GM19455 (cell line): ENCODE results near the gene MGAT5.
"Not testable (repeated sequence)": the region's sequence is repeated elsewhere in the genome, so short reads cannot be mapped to it uniquely, and the experiment has no call there.

Experiments used
- ATAC-seq: cut with Tn5 transposase; IDR thresholded peaks from one replicate; pipeline ENCODE4 v1.9.1; 2021; ENCODE audit not compliant: unreplicated experiment

Gene MGAT5

GRCh38 chr2:134276381-134277172 lies 22.7 kb downstream of the MGAT5 start:
- ATAC-seq: no peak

DNA sequence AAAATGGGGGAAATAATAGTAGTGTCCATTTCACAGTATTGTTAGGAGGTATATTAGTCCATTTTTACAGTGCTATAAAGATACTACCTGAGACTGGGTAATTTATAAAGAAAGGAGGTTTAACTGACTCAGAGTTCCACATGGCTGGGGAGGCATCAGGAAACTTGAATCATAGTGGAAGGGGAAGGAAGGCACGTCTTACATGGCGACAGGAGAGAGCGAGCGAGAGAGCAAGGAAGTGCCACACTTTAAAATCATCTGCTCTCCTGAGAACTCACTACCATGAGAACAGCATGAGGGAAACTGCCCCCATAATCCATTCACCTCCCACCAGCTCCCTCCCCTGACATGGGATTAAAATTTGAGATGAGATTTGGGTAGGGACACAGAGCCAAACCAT lies 23.4 kb downstream of the MGAT5 start:
- no peak for ATAC-seq

- no peak for ATAC-seq
Measured at GRCh38 chr2:134278553-134278952, 24.7 kb downstream of the MGAT5 start.

DNA sequence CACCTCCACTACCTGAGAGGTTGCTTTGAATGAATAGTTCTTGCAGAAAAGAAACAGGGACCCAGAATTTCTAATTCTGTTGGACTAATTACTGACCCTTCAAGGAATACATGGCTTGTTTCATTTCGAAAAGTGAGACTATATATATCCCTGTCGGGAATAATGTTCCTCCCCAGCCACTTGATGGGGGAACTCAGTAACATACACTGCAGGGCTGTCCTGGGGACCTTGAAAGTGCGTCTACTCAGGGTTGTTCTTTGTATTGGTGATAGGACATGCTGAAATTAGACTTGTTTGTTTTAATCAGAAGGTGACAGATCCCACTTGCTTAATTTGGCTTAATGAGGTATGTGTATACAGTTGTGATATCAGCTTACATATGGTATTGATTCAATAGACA lies 25.5 kb downstream of the MGAT5 start:
- ATAC-seq: no peak

- no peak for ATAC-seq
Measured at GRCh38 chr2:134280231-134280630, 26.4 kb downstream of the MGAT5 start.

- ATAC-seq: no peak
Measured at GRCh38 chr2:134280726-134281125, 26.9 kb downstream of the MGAT5 start.

DNA sequence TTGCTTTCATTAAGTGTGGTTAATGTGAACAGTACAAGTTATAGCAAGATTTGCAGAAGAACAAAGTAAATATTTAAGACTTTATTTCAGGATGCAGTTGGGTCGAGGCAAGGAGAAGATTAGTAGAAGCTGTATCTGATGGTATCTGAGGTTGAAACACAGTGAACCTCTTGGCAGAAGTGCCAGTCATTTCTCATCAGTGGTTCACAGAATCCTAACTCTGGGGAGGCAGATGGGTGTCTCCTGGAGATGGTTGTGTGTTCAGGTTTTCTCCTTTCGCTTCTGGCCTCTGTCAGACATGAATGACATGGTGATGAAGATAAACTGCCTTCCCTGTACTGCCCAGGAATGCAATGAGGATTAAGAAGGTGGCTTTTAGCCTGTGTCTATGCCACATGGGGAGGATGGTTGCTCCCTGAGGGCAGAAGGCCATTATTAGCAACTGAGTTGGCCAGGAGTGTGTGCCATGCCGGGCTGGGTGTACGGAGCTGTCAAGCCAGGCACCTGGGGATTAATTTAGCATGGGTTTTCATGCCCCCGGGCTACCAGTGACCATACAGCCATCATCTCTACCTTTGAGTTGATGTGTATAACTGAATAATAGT lies 28.0 kb downstream of the MGAT5 start:
- ATAC-seq: no peak

- peak; percentile 83 for ATAC-seq
Measured at GRCh38 chr2:134282629-134283400, 28.9 kb downstream of the MGAT5 start.

DNA sequence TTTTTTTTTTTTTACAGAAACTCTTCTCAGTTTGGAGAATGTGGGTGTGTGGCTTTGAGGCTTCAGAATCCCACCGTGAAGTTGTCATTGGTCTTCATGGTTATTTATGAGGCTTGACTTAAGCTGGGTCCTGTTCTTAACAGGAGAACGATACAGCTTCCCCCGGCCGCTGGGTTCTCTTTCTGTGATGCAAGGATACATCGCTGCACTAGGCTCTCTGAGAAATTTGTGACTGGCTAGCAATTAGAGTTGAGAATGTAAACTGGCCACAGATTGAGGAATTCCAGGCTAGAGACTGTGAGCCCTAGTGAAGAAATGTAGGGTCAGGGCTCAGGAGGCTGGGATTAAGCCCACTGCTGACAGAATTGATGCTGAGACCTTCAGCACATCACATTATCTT lies 29.8 kb downstream of the MGAT5 start:
- no peak for ATAC-seq

GRCh38 chr2:134284119-134284670 lies 30.3 kb downstream of the MGAT5 start:
- no peak for ATAC-seq

GRCh38 chr2:134287323-134287722 lies 33.5 kb downstream of the MGAT5 start:
- ATAC-seq: peak; percentile 52

DNA sequence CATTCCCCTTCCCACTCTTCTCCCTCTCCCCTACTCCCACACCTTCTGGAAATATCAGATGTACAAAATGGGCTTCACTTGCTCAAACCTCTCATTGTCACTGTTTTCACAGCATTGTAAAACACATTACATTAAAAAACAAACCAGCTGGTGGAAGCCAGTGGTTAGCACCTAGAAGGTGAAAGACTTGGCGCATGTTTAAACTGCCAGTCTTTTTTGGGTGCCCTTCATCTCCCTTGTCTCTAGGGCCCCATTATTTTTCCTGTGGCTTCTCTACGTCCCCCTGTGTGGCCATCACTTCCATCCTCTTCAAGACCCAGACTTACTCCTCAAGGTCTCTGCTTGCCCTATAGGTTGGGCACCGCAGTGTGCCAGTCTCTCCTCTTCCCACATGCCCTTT lies 34.9 kb downstream of the MGAT5 start:
- ATAC-seq: no peak

GRCh38 chr2:134289225-134289624 lies 35.4 kb downstream of the MGAT5 start:
- ATAC-seq: no peak

DNA sequence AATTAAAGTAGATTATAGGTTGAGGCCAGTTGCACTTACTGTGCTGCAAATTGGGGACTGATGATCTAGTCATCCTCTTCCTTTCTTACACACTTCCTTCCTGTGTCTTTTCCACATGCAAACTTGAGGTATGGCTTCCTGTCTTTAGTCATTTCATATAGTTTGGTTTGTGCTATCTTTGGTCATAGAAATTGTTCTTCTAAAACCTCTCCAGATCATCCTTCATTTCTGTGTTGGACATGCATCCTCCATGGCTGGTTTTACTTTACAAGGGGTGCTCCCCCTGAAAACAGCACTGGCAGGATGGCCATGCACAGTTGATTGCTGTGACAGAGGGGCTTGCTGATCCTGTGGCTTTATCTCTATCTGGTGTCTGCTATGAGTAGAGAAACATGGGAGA lies 36.5 kb downstream of the MGAT5 start:
- peak; percentile 55 for ATAC-seq

GRCh38 chr2:134292514-134292913 lies 38.6 kb downstream of the MGAT5 start:
- no peak for ATAC-seq

DNA sequence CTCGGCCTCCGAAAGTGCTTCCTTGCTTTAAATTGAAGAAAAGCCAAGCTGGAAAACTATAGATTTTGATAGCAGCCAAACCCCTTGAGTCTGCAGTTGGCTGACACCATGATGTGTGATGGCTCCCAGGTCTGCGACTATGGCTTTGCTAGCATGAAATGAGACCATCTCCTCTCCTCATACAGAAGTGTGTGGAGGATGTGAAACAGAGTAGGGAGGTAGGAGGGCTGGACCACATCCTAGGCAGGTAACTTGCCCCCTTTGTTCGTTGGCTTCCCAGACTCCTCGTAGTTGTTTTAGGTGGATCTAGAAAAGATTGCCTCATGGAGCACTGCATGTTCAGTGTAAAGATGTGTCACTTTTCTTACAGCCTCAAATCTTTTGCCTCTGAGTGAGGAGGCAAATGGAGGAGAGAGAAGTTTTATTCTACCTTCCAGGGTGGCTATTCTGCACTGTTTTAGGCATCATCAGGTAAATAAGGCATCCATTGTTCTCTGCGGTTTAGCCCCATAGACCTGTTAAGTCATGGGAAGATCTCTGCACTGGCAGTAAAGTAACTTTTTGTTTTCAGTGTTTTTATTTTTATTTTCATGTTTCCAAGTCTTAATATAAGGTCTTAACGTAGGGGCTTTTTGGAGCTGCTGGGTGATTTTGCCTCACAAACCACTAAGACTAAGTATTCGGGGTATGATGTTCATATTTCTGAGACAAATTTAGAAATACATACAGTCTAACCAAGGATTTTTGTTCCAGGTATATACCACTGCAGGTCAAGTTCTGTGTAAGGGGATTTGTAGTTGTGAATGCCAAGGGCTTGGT lies 40.1 kb downstream of the MGAT5 start:
- ATAC-seq: no peak

GRCh38 chr2:134294598-134294997 lies 40.7 kb downstream of the MGAT5 start:
- ATAC-seq: not testable (repeated sequence)

DNA sequence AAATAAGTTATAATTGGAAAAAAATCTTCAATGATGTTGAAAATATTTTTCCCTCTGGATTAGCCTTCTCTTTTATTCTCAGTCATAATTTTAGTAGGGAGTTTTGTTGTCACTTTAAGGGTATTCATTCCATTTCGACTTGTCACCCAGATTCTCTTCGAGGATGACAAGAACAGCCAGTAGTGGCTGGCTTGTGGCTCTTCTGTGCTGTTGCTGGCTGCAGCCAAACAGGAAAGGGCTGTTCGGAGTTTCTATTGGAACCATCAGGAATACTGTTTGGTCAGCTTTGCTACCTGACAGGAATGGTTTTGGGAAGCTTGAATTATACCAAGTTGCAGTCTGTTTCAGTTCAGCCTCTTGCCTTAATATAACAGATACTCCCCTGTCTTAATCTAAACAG lies 41.6 kb downstream of the MGAT5 start:
- ATAC-seq: no peak

GRCh38 chr2:134296301-134296700 lies 42.4 kb downstream of the MGAT5 start:
- ATAC-seq: no peak

- ATAC-seq: no peak
Measured at GRCh38 chr2:134299334-134299733, 45.5 kb downstream of the MGAT5 start.

DNA sequence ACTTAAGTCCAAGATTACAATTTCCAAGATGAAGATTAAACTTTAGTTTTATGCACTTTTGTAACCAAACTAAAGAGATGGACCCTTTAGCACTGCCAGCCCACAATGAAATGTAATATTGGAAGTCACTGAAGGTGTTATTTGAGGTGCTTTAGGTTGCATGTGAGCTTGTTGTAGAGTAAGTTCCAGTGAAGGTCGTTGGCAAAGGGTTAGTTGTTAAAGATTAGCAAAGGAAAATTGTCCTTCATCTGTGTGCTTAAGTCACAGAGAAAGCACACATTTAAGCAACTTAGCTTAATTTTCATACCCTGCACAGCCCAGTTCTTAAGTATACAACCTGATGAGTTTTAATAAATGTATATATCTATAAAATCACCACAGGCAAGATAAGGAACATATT lies 46.7 kb downstream of the MGAT5 start:
- no peak for ATAC-seq
